ENCODE results near the gene DOCK2.

Gene DOCK2

GRCh38 chr5:169864483-169864882, 227.4 kb downstream of the DOCK2 start:
- no peak overlapping the region for H3K14ac ChIP-seq (ENCODE audit: low read length)
- H2BK12ac ChIP-seq (ENCODE audit: low read length) = no peak overlapping the region
- no peaks in the 10 kb centered on the region for H3K9me3 ChIP-seq (replicated peaks in 1 of 2; ENCODE audit: control insufficient read depth in 2 of 2, insufficient read depth in 1 of 2, low read depth in 1 of 2, low read length in 2 of 2)
- no peaks in the 10 kb centered on the region for H3K79me1 ChIP-seq (ENCODE audit: low read depth, low read length)
- H4K91ac ChIP-seq (ENCODE audit: low read depth, low read length, poor library complexity) = no peak overlapping the region
- no peak overlapping the region for H4K8ac ChIP-seq (ENCODE audit: low read depth, low read length)
- WGBS, 2 donors (ENCODE audit: extremely low coverage in 2 of 2, insufficient read length in 2 of 2, insufficient replicate concordance in 1 of 2) = no CpG with 5 or more reads among the region's 1 CpG
- H3K4me1 ChIP-seq (ENCODE audit: control insufficient read depth in 2 of 2, insufficient read depth in 1 of 2, low read depth in 1 of 2, low read length in 2 of 2) = peaks cover 2 to 6% of the 10 kb centered on the region in 2 donors
- H3K9ac ChIP-seq (ENCODE audit: low read depth, low read length, poor library complexity) = no peak overlapping the region
- no peaks in the 10 kb centered on the region for H3K27me3 ChIP-seq (ENCODE audit: control insufficient read depth in 3 of 3, insufficient read depth in 3 of 3, low read depth in 1 of 3, low read length in 3 of 3)
- H2BK15ac ChIP-seq (ENCODE audit: low read length) = no peak overlapping the region
- no peak overlapping the region for H3K27ac ChIP-seq (replicated peaks; ENCODE audit: low read length)
- no peak overlapping the region for H2AK5ac ChIP-seq (ENCODE audit: low read depth, low read length)
- no peak overlapping the region for H3K23ac ChIP-seq (ENCODE audit: low read depth, low read length, poor library complexity)
- no peak overlapping the region for H3K4me3 ChIP-seq (ENCODE audit: low read length in 2 of 2)
- DNase-seq (ENCODE audit: low spot score) = no peak
- no peaks in the 10 kb centered on the region for H3K36me3 ChIP-seq (replicated peaks in 1 of 2; ENCODE audit: control insufficient read depth in 2 of 2, insufficient read depth in 2 of 2, low read length in 2 of 2)
- H2AFZ ChIP-seq (ENCODE audit: low read length) = no peak overlapping the region
- no peak overlapping the region for H2BK120ac ChIP-seq (ENCODE audit: low read depth, low read length)
- no peak overlapping the region for H3K18ac ChIP-seq (ENCODE audit: low read length)
- no peak overlapping the region for H3K4me2 ChIP-seq (ENCODE audit: insufficient read depth, low read length, poor library complexity, severe bottlenecking)
- H2BK5ac ChIP-seq (ENCODE audit: low read length) = no peak overlapping the region
- no peak overlapping the region for H3K4ac ChIP-seq (ENCODE audit: low read length)

- Histone ChIP-seq H3K4ac (ENCODE audit: low read length) (no peak overlapping the region), H3K9ac (ENCODE audit: low read depth, low read length, poor library complexity) (no peak overlapping the region), H3K36me3 (replicated peaks in 1 of 2; ENCODE audit: control insufficient read depth in 2 of 2, insufficient read depth in 2 of 2, low read length in 2 of 2) (no peaks in the 10 kb centered on the region), H2AFZ (ENCODE audit: low read length) (no peak overlapping the region), H2BK120ac (ENCODE audit: low read depth, low read length) (no peak overlapping the region), H3K23ac (ENCODE audit: low read depth, low read length, poor library complexity) (no peak overlapping the region), H2AK5ac (ENCODE audit: low read depth, low read length) (no peak overlapping the region), H3K79me1 (ENCODE audit: low read depth, low read length) (no peaks in the 10 kb centered on the region), H3K4me2 (ENCODE audit: insufficient read depth, low read length, poor library complexity, severe bottlenecking) (no peak overlapping the region), H3K4me3 (ENCODE audit: low read length in 2 of 2) (no peak overlapping the region), H3K27me3 (ENCODE audit: control insufficient read depth in 3 of 3, insufficient read depth in 3 of 3, low read depth in 1 of 3, low read length in 3 of 3) (no peaks in the 10 kb centered on the region), H3K4me1 (ENCODE audit: control insufficient read depth in 2 of 2, insufficient read depth in 1 of 2, low read depth in 1 of 2, low read length in 2 of 2) (peaks cover 2 to 11% of the 10 kb centered on the region in 2 donors), H2BK15ac (ENCODE audit: low read length) (no peak overlapping the region), H2BK12ac (ENCODE audit: low read length) (no peak overlapping the region), H3K14ac (ENCODE audit: low read length) (no peak overlapping the region), H3K27ac (replicated peaks; ENCODE audit: low read length) (no peak overlapping the region), H3K9me3 (replicated peaks in 1 of 2; ENCODE audit: control insufficient read depth in 2 of 2, insufficient read depth in 1 of 2, low read depth in 1 of 2, low read length in 2 of 2) (no peaks in the 10 kb centered on the region), H2BK5ac (ENCODE audit: low read length) (no peak overlapping the region), H3K18ac (ENCODE audit: low read length) (no peak overlapping the region), H4K91ac (ENCODE audit: low read depth, low read length, poor library complexity) (no peak overlapping the region), H4K8ac (ENCODE audit: low read depth, low read length) (no peak overlapping the region)
- WGBS, 2 donors (ENCODE audit: extremely low coverage in 2 of 2, insufficient read length in 2 of 2, insufficient replicate concordance in 1 of 2) = 100% methylated on average over 1 of the region's 2 CpGs; no CpG with 5 or more reads in 1 of the 2 donors
- DNase-seq (ENCODE audit: low spot score) = no peak
These were observed 230.3 kb downstream of the DOCK2 start for GRCh38 chr5:169867347-169867746.

GRCh38 chr5:169869066-169869465, 232.0 kb downstream of the DOCK2 start:
- Histone ChIP-seq H3K14ac (ENCODE audit: low read length) (no peak overlapping the region), H2AFZ (ENCODE audit: low read length) (no peak overlapping the region), H4K8ac (ENCODE audit: low read depth, low read length) (no peak overlapping the region), H3K79me1 (ENCODE audit: low read depth, low read length) (no peaks in the 10 kb centered on the region), H3K4me2 (ENCODE audit: insufficient read depth, low read length, poor library complexity, severe bottlenecking) (peak overlapping the region; percentile 28), H3K9ac (ENCODE audit: low read depth, low read length, poor library complexity) (no peak overlapping the region), H3K27me3 (ENCODE audit: control insufficient read depth in 3 of 3, insufficient read depth in 3 of 3, low read depth in 1 of 3, low read length in 3 of 3) (no peaks in the 10 kb centered on the region), H2BK15ac (ENCODE audit: low read length) (no peak overlapping the region), H4K91ac (ENCODE audit: low read depth, low read length, poor library complexity) (no peak overlapping the region), H3K4me1 (ENCODE audit: control insufficient read depth in 2 of 2, insufficient read depth in 1 of 2, low read depth in 1 of 2, low read length in 2 of 2) (peaks cover 2 to 11% of the 10 kb centered on the region in 2 donors), H3K18ac (ENCODE audit: low read length) (no peak overlapping the region), H2BK12ac (ENCODE audit: low read length) (no peak overlapping the region), H3K36me3 (replicated peaks in 1 of 2; ENCODE audit: control insufficient read depth in 2 of 2, insufficient read depth in 2 of 2, low read length in 2 of 2) (no peaks in the 10 kb centered on the region), H2AK5ac (ENCODE audit: low read depth, low read length) (no peak overlapping the region), H2BK120ac (ENCODE audit: low read depth, low read length) (no peak overlapping the region), H3K9me3 (replicated peaks in 1 of 2; ENCODE audit: control insufficient read depth in 2 of 2, insufficient read depth in 1 of 2, low read depth in 1 of 2, low read length in 2 of 2) (no peaks in the 10 kb centered on the region), H3K4me3 (ENCODE audit: low read length in 2 of 2) (no peak overlapping the region), H3K27ac (replicated peaks; ENCODE audit: low read length) (no peak overlapping the region), H3K4ac (ENCODE audit: low read length) (no peak overlapping the region), H2BK5ac (ENCODE audit: low read length) (no peak overlapping the region), H3K23ac (ENCODE audit: low read depth, low read length, poor library complexity) (no peak overlapping the region)
- WGBS, 2 donors (ENCODE audit: extremely low coverage in 2 of 2, insufficient read length in 2 of 2, insufficient replicate concordance in 1 of 2) = no CpG with 5 or more reads among the region's 3 CpGs
- DNase-seq (ENCODE audit: low spot score) = peak; percentile 27

- Histone ChIP-seq H3K9me3 (replicated peaks in 1 of 2; ENCODE audit: control insufficient read depth in 2 of 2, insufficient read depth in 1 of 2, low read depth in 1 of 2, low read length in 2 of 2) (no peaks in the 10 kb centered on the region), H3K27me3 (ENCODE audit: control insufficient read depth in 3 of 3, insufficient read depth in 3 of 3, low read depth in 1 of 3, low read length in 3 of 3) (no peaks in the 10 kb centered on the region), H3K4ac (ENCODE audit: low read length) (no peak overlapping the region), H3K18ac (ENCODE audit: low read length) (no peak overlapping the region), H4K8ac (ENCODE audit: low read depth, low read length) (no peak overlapping the region), H3K4me3 (ENCODE audit: low read length in 2 of 2) (no peak overlapping the region), H2BK15ac (ENCODE audit: low read length) (no peak overlapping the region), H3K27ac (replicated peaks; ENCODE audit: low read length) (no peak overlapping the region), H3K14ac (ENCODE audit: low read length) (no peak overlapping the region), H2BK12ac (ENCODE audit: low read length) (no peak overlapping the region), H3K9ac (ENCODE audit: low read depth, low read length, poor library complexity) (no peak overlapping the region), H2BK5ac (ENCODE audit: low read length) (no peak overlapping the region), H4K91ac (ENCODE audit: low read depth, low read length, poor library complexity) (no peak overlapping the region), H2AFZ (ENCODE audit: low read length) (no peak overlapping the region), H3K79me1 (ENCODE audit: low read depth, low read length) (no peaks in the 10 kb centered on the region), H2BK120ac (ENCODE audit: low read depth, low read length) (no peak overlapping the region), H3K36me3 (replicated peaks in 1 of 2; ENCODE audit: control insufficient read depth in 2 of 2, insufficient read depth in 2 of 2, low read length in 2 of 2) (no peaks in the 10 kb centered on the region), H3K23ac (ENCODE audit: low read depth, low read length, poor library complexity) (no peak overlapping the region), H3K4me1 (ENCODE audit: control insufficient read depth in 2 of 2, insufficient read depth in 1 of 2, low read depth in 1 of 2, low read length in 2 of 2) (peaks cover 2 to 11% of the 10 kb centered on the region in 2 donors), H2AK5ac (ENCODE audit: low read depth, low read length) (no peak overlapping the region), H3K4me2 (ENCODE audit: insufficient read depth, low read length, poor library complexity, severe bottlenecking) (no peak overlapping the region)
- no CpG with 5 or more reads among the region's 2 CpGs for WGBS, 2 donors (ENCODE audit: extremely low coverage in 2 of 2, insufficient read length in 2 of 2, insufficient replicate concordance in 1 of 2)
- no peak for DNase-seq (ENCODE audit: low spot score)
These were observed 233.1 kb downstream of the DOCK2 start for GRCh38 chr5:169870211-169870610.

Measured in neuronal stem cell (in vitro differentiated cells).